ENCODE measurements around the gene CCDC138. TPM values are rescaled to one million over a fixed set of nuclear protein-coding genes. Genes with fewer than 3 reads are reported as not detected.
A peak's percentile ranks its signal among the peaks of the same experiment; 100 is the strongest.

Gene CCDC138
- total and polyA plus RNA-seq, 2 of the 13 experiments (the other 11 are each of a cell fraction or from before 2014, with no cell fraction given) = 5.6 to 32.5 TPM

DNA sequence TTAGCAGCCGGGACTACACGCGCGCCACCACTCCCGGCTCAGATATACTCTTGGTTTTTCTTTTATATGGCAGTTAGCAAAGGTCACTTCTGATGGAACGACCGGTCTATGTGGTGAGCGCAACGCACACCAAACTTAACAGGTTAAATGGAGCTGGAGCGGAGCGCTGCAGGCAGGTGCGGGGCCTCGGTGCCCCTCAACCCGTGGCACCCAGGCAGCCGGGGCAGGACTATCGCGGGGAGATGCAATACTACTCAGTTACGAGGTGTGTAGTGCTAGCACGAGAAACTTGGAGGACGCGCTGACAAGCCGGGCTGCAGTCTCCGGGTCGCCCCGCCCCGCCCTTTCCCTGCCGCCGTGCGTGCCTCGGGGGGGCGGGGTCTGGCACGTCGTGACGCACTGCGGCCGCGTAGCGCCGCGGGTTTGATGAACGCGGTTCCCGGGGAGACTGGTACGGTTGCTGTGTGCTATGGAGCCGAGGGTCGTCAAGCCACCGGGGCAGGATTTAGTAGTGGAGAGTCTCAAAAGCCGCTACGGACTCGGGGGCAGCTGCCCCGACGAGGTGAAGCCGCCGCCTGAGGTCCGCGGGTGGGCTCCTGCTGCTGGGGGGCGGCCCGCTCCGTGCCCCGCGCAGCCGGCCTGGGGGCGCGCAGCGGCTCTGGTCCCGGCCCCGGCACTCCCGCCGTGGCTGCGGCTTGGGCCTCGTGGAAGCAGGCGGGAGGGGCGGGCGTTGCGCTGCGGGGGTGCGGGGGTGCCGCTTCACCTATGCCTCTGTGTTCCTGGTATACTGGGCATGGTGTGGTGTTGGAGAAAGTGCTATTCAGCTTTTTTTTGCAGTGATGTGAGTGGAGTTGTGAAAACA is at the start of gene CCDC138 (continued):
- peak; percentile 87 for TF ChIP-seq ZBTB7B (CRISPR knock-in tag; IDR thresholded peaks at IDR 0.05)
- TF ChIP-seq ZNF121 (CRISPR knock-in tag; IDR thresholded peaks at IDR 0.05) = peak; percentile 25; the same call in 1 of the 2 replicates
- TF ChIP-seq MAFG (CRISPR knock-in tag; IDR thresholded peaks at IDR 0.05) = no peak
- TF ChIP-seq, protein P1, sequence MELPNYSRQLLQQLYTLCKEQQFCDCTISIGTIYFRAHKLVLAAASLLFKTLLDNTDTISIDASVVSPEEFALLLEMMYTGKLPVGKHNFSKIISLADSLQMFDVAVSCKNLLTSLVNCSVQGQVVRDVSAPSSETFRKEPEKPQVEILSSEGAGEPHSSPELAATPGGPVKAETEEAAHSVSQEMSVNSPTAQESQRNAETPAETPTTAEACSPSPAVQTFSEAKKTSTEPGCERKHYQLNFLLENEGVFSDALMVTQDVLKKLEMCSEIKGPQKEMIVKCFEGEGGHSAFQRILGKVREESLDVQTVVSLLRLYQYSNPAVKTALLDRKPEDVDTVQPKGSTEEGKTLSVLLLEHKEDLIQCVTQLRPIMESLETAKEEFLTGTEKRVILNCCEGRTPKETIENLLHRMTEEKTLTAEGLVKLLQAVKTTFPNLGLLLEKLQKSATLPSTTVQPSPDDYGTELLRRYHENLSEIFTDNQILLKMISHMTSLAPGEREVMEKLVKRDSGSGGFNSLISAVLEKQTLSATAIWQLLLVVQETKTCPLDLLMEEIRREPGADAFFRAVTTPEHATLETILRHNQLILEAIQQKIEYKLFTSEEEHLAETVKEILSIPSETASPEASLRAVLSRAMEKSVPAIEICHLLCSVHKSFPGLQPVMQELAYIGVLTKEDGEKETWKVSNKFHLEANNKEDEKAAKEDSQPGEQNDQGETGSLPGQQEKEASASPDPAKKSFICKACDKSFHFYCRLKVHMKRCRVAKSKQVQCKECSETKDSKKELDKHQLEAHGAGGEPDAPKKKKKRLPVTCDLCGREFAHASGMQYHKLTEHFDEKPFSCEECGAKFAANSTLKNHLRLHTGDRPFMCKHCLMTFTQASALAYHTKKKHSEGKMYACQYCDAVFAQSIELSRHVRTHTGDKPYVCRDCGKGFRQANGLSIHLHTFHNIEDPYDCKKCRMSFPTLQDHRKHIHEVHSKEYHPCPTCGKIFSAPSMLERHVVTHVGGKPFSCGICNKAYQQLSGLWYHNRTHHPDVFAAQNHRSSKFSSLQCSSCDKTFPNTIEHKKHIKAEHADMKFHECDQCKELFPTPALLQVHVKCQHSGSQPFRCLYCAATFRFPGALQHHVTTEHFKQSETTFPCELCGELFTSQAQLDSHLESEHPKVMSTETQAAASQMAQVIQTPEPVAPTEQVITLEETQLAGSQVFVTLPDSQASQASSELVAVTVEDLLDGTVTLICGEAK (IDR thresholded peaks at IDR 0.05) = no peak
- TF ChIP-seq, protein P1 (CRISPR knock-in tag; IDR thresholded peaks at IDR 0.05) = peak; percentile 15
- TF ChIP-seq JUN (CRISPR knock-in tag; IDR thresholded peaks at IDR 0.05) = no peak
- TF ChIP-seq ZNF562 (CRISPR knock-in tag; IDR thresholded peaks at IDR 0.05; ENCODE audit: borderline replicate concordance) = no peak
- TF ChIP-seq, protein P2, sequence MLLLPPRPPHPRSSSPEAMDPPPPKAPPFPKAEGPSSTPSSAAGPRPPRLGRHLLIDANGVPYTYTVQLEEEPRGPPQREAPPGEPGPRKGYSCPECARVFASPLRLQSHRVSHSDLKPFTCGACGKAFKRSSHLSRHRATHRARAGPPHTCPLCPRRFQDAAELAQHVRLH (CRISPR knock-in tag; IDR thresholded peaks at IDR 0.05; ENCODE audit: borderline replicate concordance, low read depth) = peak; percentile 95
- peak; percentile 29 for TF ChIP-seq SKI (IDR thresholded peaks at IDR 0.05; ENCODE audit: partially characterized antibody)
- peak; percentile 95; the same call in 1 of the 2 replicates for TF ChIP-seq ZNF138 (CRISPR knock-in tag; IDR thresholded peaks at IDR 0.05; ENCODE audit: low read depth)
- no peak for TF ChIP-seq MBD4 (IDR thresholded peaks at IDR 0.05; ENCODE audit: borderline replicate concordance, low read length)
- TF ChIP-seq RELA (CRISPR knock-in tag; IDR thresholded peaks at IDR 0.05) = peak; percentile 66; the same call in 1 of the 2 replicates
- TF ChIP-seq, protein P3, sequence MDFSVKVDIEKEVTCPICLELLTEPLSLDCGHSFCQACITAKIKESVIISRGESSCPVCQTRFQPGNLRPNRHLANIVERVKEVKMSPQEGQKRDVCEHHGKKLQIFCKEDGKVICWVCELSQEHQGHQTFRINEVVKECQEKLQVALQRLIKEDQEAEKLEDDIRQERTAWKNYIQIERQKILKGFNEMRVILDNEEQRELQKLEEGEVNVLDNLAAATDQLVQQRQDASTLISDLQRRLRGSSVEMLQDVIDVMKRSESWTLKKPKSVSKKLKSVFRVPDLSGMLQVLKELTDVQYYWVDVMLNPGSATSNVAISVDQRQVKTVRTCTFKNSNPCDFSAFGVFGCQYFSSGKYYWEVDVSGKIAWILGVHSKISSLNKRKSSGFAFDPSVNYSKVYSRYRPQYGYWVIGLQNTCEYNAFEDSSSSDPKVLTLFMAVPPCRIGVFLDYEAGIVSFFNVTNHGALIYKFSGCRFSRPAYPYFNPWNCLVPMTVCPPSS (IDR thresholded peaks at IDR 0.05) = no peak
- peak; percentile 77 for TF ChIP-seq TAF1 (CRISPR knock-in tag; IDR thresholded peaks at IDR 0.05)
- TF ChIP-seq PPARG (CRISPR knock-in tag; conservative IDR thresholded peaks at IDR 0.05) = 0 out of 2 replicates have a peak, but pooled peaks have one; percentile 31
- peak; percentile 73; the same call in 1 of the 2 replicates for TF ChIP-seq ZNF724P (CRISPR knock-in tag; IDR thresholded peaks at IDR 0.05; ENCODE audit: borderline replicate concordance)
- peak; percentile 68; the same call in 1 of the 2 replicates for TF ChIP-seq ZMYM3 (CRISPR knock-in tag; IDR thresholded peaks at IDR 0.05)
- no peak for TF ChIP-seq GTF2F1 (IDR thresholded peaks at IDR 0.05; ENCODE audit: low read length)
- no peak for TF ChIP-seq ZNF296 (CRISPR knock-in tag; conservative IDR thresholded peaks at IDR 0.05)
- peak; percentile 95 for TF ChIP-seq REPIN1 (CRISPR knock-in tag; IDR thresholded peaks at IDR 0.05; ENCODE audit: borderline replicate concordance, low read depth)

All from HepG2 (cell line).